ENCODE data around the gene CFAP54.

DNA sequence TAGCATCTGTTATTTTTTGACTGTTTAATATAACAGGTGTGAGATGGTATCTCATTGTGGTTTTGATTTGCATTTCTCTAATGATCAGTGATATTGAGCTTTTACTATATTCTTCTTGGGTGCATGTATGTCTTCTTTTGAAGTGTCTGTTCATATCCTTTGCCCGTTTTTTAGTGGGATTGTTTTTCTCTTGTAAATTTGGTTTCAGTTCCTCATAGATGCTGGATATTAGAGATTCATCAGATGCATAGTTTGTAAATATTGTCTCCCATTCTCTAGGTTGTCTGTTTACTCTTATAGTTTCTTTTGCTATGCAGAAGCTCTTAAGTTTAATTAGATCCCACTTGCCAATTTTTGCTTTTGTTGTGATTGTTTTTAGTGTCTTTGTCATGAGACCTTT is 368.8 kb downstream of the CFAP54 start:
- TF ChIP-seq, protein P1, sequence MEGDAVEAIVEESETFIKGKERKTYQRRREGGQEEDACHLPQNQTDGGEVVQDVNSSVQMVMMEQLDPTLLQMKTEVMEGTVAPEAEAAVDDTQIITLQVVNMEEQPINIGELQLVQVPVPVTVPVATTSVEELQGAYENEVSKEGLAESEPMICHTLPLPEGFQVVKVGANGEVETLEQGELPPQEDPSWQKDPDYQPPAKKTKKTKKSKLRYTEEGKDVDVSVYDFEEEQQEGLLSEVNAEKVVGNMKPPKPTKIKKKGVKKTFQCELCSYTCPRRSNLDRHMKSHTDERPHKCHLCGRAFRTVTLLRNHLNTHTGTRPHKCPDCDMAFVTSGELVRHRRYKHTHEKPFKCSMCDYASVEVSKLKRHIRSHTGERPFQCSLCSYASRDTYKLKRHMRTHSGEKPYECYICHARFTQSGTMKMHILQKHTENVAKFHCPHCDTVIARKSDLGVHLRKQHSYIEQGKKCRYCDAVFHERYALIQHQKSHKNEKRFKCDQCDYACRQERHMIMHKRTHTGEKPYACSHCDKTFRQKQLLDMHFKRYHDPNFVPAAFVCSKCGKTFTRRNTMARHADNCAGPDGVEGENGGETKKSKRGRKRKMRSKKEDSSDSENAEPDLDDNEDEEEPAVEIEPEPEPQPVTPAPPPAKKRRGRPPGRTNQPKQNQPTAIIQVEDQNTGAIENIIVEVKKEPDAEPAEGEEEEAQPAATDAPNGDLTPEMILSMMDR (IDR thresholded peaks at IDR 0.05; ENCODE audit: low read length) = no peak
- TF ChIP-seq EZH2 (IDR thresholded peaks at IDR 0.05; ENCODE audit: borderline replicate concordance, low read length) = no peak

All from OCI-LY1 (cell line).